ENCODE data around the gene KLF5. TPM values are rescaled to one million over a fixed set of nuclear protein-coding genes. Genes with fewer than 3 reads are reported as not detected.

The KLF5 gene
- total RNA-seq, 1 experiment from 2014 or later, result 59.2 TPM

GRCh38 chr13:73073050-73073449 lies 14.2 kb downstream of the KLF5 start:
- Histone ChIP-seq H3K79me2 (ENCODE audit: insufficient read depth, low read length) (peaks cover 78% of the 10 kb centered on the region), H3K27me3 (ENCODE audit: insufficient read depth, low read length) (no peaks in the 10 kb centered on the region), H3K9me2 (ENCODE audit: insufficient read depth) (no peaks in the 10 kb centered on the region), H3K4me2 (ENCODE audit: low read length) (no peak overlapping the region), H3K9ac (ENCODE audit: low read length) (no peak overlapping the region), H4K20me1 (ENCODE audit: insufficient read depth) (peaks cover 3% of the 10 kb centered on the region; the same call in 1 of the 2 replicates), H3K9me3 (ENCODE audit: control insufficient read depth in 1 of 2, insufficient read depth in 1 of 2, low read depth in 1 of 2, low read length in 2 of 2) (no peaks in the 10 kb centered on the region), H3K27ac (ENCODE audit: low read depth, low read length) (no peak overlapping the region), H3K4me3 (replicated peaks in 1 of 2; ENCODE audit: low read depth in 1 of 2, low read length in 2 of 2) (no peak overlapping the region), H3K36me3 (ENCODE audit: control insufficient read depth in 1 of 2, insufficient read depth in 2 of 2, low read length in 2 of 2) (peaks cover 6 to 15% of the 10 kb centered on the region in 2 experiments; a peak in 3 of 4 replicates), H2AFZ (ENCODE audit: low read depth, low read length, poor library complexity, severe bottlenecking) (no peak overlapping the region), H3K4me1 (ENCODE audit: control insufficient read depth in 1 of 2, insufficient read depth in 2 of 2, low read length in 2 of 2) (peaks cover 5 to 12% of the 10 kb centered on the region in 2 experiments; a peak in 3 of 4 replicates)
- DNase-seq (ENCODE audit: low read depth, low spot score), result no peak
- no TSS peak for BruUV-seq (replicated peaks)
- POLR2A ChIA-PET, result interaction anchor here (1.0 kb wide), 1 partner anchor 14 kb away, joined by 5 read pairs; the partner anchor contains the start of gene KLF5
- ATAC-seq, result no peak
- TF ChIP-seq EZH2 (IDR thresholded peaks at IDR 0.05) (no peak), FOSL1 (IDR thresholded peaks at IDR 0.05; ENCODE audit: low read depth) (no peak), YY1 (IDR thresholded peaks at IDR 0.05; ENCODE audit: extremely low read depth, insufficient replicate concordance, low read depth, low read length) (no peak), JUND (IDR thresholded peaks at IDR 0.05) (no peak), MAX (IDR thresholded peaks at IDR 0.05) (no peak), ELF1 (IDR thresholded peaks at IDR 0.05; ENCODE audit: borderline replicate concordance, low read depth) (no peak), SP1 (IDR thresholded peaks at IDR 0.05; ENCODE audit: low read depth) (no peak), RAD21 (IDR thresholded peaks at IDR 0.05; ENCODE audit: low read depth) (no peak), ATF3 (IDR thresholded peaks at IDR 0.05) (no peak)
- intact Hi-C loops (cut with micrococcal nuclease), result no loop called here
- RAD21 ChIA-PET (ENCODE audit: low non-redundant PET in 1 of 2, low total read pairs in 2 of 2, uncharacterized antibody in 2 of 2, unreplicated experiment in 2 of 2), result no interaction called here
- CTCF ChIA-PET, result no interaction called here

GRCh38 chr13:73074014-73074413 lies 15.2 kb downstream of the KLF5 start:
- DNase-seq (ENCODE audit: low read depth, low spot score), result no peak
- intact Hi-C loops (cut with micrococcal nuclease), result no loop called here
- H3K27ac ChIP-seq (ENCODE audit: low read depth, low read length), result no peak overlapping the region
- H3K4me3 ChIP-seq (replicated peaks in 1 of 2; ENCODE audit: low read depth in 1 of 2, low read length in 2 of 2), result no peak overlapping the region
- peaks cover 3% of the 10 kb centered on the region; the same call in 1 of the 2 replicates for H4K20me1 ChIP-seq (ENCODE audit: insufficient read depth)
- ATAC-seq, result no peak
- no peaks in the 10 kb centered on the region for H3K9me3 ChIP-seq (ENCODE audit: control insufficient read depth in 1 of 2, insufficient read depth in 1 of 2, low read depth in 1 of 2, low read length in 2 of 2)
- ChIA-PET RAD21 (ENCODE audit: low non-redundant PET in 1 of 2, low total read pairs in 2 of 2, uncharacterized antibody in 2 of 2, unreplicated experiment in 2 of 2) (no interaction called here), CTCF (no interaction called here), POLR2A (no interaction called here)
- no TSS peak for BruUV-seq (replicated peaks)
- no peaks in the 10 kb centered on the region for H3K9me2 ChIP-seq (ENCODE audit: insufficient read depth)
- no peaks in the 10 kb centered on the region for H3K27me3 ChIP-seq (ENCODE audit: insufficient read depth, low read length)
- H3K4me2 ChIP-seq (ENCODE audit: low read length), result no peak overlapping the region
- H3K79me2 ChIP-seq (ENCODE audit: insufficient read depth, low read length), result peaks cover 68% of the 10 kb centered on the region
- no peak overlapping the region for H2AFZ ChIP-seq (ENCODE audit: low read depth, low read length, poor library complexity, severe bottlenecking)
- H3K9ac ChIP-seq (ENCODE audit: low read length), result no peak overlapping the region
- peaks cover 6 to 14% of the 10 kb centered on the region in 2 experiments; a peak in 3 of 4 replicates for H3K36me3 ChIP-seq (ENCODE audit: control insufficient read depth in 1 of 2, insufficient read depth in 2 of 2, low read length in 2 of 2)
- peaks cover 4 to 11% of the 10 kb centered on the region in 2 experiments; a peak in 3 of 4 replicates for H3K4me1 ChIP-seq (ENCODE audit: control insufficient read depth in 1 of 2, insufficient read depth in 2 of 2, low read length in 2 of 2)
- no peak for TF ChIP-seq CBX3 (IDR thresholded peaks at IDR 0.05; ENCODE audit: low read depth)
- TF ChIP-seq TCF7L2 (IDR thresholded peaks at IDR 0.05; ENCODE audit: borderline replicate concordance, extremely low read depth, insufficient read depth, insufficient read length), result no peak
- TF ChIP-seq ATF3 (IDR thresholded peaks at IDR 0.05), result no peak
- no peak for TF ChIP-seq ZNF274 (IDR thresholded peaks at IDR 0.05; ENCODE audit: low read depth, low read length)
- TF ChIP-seq FOSL1 (IDR thresholded peaks at IDR 0.05; ENCODE audit: low read depth), result no peak
- no peak for TF ChIP-seq POLR2A (IDR thresholded peaks at IDR 0.05; ENCODE audit: borderline replicate concordance, extremely low read depth, insufficient read depth, insufficient read length)
- TF ChIP-seq SP1 (IDR thresholded peaks at IDR 0.05; ENCODE audit: low read depth), result no peak
- no peak for TF ChIP-seq SRF (IDR thresholded peaks at IDR 0.05; ENCODE audit: low read depth)
- no peak for TF ChIP-seq EZH2phosphoT487 (IDR thresholded peaks at IDR 0.05; ENCODE audit: borderline replicate concordance)
- no peak for TF ChIP-seq ELF1 (IDR thresholded peaks at IDR 0.05; ENCODE audit: borderline replicate concordance, low read depth)
- TF ChIP-seq CTCF (IDR thresholded peaks at IDR 0.05 in 2 of 3, conservative IDR thresholded peaks at IDR 0.05 in 1 of 3; ENCODE audit: borderline replicate concordance in 1 of 3, insufficient read depth in 1 of 3, low read depth in 2 of 3, low read length in 2 of 3), result no peak
- no peak for TF ChIP-seq JUND (IDR thresholded peaks at IDR 0.05)
- no peak for TF ChIP-seq CEBPB (IDR thresholded peaks at IDR 0.05; ENCODE audit: low read depth)
- TF ChIP-seq SIN3A (IDR thresholded peaks at IDR 0.05; ENCODE audit: low read depth), result no peak
- no peak for TF ChIP-seq EZH2 (IDR thresholded peaks at IDR 0.05)
- TF ChIP-seq YY1 (IDR thresholded peaks at IDR 0.05; ENCODE audit: extremely low read depth, insufficient replicate concordance, low read depth, low read length), result no peak

All from HCT116 (cell line).